GM18909 (cell line): Measurements from ENCODE around the gene LHPP.
"Not testable (repeated sequence)": the region's sequence is repeated elsewhere in the genome, so short reads cannot be mapped to it uniquely, and the experiment has no call there.

ENCODE experiments used
- ATAC-seq: cut with Tn5 transposase; IDR thresholded peaks from one replicate; pipeline ENCODE4 v1.9.1; 2021; ENCODE audit warnings: mild to moderate bottlenecking; ENCODE audit not compliant: unreplicated experiment, poor library complexity

LHPP gene

DNA sequence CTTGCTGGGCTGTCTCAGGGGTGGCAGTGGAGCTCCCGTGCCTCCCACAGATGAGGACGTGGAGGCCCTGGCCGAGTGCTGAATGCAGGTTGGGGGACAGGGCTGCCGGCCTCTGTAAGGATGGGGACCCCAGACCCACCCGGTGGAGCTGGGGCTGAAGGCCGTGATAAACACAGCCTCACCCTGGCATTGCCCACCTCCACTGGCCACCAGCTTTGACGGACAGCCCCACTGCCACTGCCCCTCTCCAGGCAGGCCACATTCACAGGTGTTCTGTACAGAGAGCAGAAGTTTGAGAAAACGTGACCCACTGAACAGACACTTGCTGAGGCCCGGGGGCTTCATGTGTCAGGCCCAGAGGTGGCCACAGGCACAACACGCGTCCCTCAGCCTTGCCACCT is 126.2 kb downstream of the LHPP start:
- ATAC-seq: no peak

DNA sequence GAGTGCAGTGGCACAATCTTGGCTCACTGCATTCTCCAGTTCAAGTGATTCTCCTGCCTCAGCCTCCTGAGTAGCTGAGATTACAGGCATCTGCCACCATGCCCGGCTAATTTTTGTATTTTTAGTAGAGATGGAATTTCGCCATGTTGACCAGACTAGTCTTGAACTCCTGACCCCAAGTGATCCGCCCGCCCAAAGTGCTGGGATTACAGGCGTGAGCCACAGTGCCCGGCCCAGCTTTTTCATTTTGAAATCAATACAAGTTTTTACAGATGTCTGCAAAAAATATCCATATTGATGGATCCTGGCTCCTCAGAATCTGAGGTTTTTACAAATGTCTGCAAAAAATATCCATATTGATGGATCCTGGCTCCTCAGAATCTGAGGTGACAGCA is 126.7 kb downstream of the LHPP start:
- ATAC-seq: not testable (repeated sequence)

DNA sequence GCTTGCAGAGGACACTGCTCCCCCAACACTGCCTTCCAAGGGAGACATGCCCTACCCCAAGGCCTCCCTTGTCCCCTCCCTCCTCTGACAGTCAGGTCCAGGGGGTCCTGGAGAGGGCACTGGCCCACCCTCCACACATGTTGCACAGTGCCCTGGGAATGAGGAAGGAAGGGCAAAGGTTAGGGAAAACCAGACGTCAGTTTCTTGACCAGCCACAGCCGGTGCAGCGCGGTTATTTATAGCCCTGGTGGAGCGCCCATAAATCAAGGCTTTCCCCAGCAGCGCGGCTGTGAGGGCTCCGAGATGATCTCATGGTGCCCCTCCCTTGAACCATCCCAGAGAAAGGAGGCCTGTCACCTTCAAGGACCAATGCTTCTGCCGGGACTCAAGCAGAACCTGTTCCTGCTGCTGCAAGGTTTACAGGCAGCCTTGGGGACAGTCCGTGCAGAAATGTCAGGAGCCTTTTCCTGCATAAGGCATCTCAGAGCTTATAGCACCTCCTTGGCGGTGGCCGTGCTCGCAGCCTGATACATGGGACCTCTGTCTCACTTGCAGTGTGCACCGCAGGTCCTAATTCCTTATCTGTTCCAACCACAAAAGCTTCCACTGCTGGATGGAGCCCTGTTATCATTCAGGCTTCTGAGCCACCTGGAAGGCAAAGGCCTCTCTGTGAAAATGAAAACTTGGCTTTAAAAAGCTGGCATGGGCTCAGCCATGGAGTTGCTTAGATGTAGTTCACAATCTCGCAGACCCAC is 127.3 kb downstream of the LHPP start:
- no peak for ATAC-seq

DNA sequence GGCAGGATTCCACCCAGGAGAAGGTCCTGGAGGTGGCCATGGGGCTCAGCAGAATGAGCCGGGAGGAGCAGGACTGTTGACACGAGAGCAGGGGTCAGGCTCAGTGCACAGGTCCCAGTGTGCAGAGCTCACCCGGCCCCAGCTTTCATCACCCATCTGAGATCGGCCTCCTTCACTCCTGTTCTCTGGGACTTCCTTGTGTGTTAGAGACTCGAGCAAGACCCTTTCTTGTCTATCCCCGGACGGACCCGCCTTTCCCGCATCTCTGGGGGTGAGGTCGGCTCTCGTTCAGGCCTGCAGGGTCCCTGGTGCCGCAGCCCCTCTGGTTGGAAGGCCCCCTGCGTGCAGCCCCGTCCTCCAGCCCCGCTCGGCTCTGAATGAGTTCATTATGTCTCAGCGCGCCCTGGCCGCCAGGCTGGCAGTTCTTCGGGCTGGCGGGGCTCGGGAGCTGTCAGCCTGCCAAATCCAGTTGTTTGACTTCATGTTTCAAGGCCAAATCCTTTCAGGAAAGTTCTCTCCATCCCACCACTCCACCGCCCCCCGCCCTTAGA is 127.9 kb downstream of the LHPP start:
- ATAC-seq: no peak

DNA sequence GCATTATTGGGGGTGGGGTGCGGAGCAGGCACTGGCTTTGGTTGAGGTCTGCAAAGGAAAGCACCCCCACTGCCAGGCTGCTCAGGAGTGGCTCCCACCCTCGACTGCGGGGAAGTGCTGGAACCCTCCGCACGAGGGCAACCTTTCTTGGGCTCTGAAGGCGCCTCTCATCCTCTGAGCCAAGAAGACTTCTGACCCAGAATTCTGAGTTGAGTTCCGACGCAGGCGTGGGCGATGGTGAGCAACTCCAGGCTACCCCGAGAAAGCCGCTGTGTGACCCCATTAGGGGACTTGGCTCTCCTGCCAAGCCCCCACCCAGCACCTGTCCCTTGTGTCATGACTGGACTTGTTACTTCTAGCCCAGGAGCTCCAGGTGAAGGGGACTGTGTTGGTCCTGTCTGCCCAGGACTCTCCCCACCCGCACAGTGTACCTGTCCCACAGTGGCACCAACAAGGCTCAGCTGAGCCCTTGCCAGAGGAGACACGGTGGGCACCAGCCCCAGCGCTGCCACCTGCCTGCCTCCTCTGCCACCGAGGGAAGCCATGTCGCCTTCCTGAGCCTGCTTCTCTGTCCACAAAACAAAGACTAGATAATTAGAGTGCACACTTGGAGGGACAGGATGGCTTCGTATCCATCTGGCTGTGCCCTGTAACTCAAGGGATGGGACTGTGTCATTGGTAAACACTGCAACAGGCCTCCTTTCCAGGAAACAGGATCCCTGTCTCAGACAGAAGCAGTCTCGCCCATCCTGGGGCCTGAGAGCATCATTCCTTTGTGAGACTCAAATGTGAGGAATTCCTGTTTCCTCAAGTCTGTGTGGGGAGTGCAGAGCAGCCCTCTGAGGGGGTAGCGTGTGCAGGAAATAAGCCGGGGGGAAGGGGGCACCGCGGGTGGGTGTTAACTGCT is 128.8 kb downstream of the LHPP start:
- ATAC-seq: no peak

DNA sequence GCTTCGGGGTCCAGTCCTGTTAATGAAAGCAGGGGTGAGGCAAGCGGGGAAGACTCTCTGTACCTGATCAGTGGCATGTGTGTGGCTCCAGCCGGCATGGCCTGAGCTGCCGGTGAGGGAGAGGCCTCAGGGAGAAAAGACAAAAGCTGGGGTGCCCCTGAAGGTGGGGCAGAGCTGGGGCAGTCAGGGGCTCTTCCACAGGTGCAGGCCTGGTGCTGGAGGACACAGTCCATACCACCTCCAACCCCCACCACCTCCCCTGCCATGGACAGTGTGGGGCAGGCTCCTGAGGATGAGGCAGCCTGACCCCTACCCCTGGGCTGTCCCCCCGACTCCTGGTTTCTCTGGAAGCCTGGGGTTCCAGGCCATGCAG is 129.5 kb downstream of the LHPP start:
- no peak for ATAC-seq

DNA sequence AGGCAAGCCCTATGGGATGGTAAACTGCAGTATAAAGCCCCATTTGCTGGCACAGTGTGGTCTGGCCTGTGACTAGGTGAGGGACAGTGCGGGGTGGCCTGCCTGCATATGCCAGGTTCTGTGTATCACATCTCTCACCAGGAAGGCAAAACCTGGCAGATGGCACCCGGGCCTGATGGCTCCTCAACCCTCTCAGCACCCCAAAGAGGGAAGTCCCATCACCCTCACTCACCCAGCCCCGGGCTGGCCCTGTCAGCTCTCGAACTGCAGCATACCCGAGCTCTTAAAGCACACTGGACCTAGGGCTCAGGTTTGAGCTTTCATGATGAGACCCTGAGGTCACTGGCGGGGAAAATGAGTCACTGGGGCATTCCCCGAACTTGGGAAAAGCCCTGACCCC is 130.5 kb downstream of the LHPP start:
- no peak for ATAC-seq

DNA sequence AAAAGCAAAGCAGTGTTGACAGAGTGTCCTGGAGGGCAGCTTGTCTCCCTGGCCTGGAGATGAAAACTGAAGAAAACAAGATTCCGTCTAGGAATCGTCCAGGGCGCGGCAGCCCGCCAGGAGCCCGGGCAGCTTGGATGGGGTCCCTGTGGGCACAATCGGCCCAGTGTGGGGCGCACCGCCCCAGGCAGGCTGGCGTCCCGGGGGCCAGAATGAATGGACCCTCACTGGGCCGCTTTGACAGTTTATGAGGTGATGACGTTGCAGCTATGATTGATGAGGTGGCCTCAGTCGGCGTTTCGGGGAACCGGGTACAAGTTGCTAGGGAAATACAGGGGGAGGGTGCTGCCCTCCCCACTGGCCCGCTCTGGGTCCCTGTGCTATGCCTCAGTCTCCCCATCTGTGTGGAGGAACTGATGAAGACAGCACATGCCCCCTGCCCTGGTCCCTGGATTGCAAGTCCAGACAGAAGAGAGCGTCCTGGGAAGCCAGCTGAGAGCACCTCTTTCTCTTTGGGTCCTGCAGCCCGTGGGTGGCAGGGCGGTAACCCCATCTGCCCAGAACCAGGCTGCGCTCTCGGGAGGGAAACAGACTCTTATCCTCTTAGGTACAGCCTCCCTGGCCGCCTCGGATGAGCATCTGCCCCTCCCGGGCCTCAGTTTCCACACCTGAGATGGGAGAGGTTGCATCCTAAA is 131.3 kb downstream of the LHPP start:
- ATAC-seq: no peak

DNA sequence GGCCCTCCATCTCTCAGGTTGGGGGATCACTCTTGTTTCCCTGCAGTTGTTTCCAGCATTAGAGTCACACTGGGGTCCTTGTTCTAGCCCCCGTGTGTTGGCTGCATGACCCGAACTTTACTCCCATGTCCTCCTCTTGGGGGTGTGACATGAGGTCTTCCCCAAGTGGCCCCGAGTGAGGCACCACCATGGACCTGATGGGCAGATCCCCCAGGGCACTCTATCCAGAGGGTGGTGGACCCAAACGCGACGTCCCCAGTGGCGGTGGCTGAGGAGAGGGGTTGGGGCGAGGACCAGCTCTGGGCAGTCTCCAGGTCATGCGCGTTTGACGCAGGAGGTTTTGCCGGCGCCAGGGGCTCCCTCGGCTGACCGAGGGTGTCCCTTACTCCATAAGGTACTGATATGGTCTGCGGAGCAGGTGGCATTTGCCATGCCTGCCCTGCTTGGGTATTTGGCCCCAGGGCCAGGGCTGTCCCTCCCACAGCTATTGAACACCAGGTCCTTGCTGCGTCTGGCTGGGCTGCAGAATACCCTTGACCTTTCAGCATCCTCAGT is 131.9 kb downstream of the LHPP start:
- no peak for ATAC-seq

DNA sequence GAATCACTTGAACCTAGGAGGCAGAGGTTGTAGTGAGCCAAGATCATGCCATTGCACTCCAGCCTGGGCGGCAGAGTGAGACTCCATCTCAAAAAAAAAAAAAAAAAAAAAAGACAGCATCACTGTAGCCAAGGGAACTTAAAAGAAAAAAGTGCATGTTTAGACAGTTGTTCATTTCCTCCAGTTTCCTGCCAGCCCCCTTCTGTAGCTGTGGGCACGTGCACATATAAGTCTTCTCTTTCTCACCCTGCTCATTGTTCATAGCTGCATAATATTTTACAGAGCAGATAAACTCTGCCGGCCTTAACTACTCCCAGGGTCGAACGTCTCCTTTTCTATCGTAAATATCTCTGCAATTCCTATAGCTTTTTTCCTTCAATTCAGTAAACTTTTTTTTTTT is 132.6 kb downstream of the LHPP start:
- no peak for ATAC-seq

DNA sequence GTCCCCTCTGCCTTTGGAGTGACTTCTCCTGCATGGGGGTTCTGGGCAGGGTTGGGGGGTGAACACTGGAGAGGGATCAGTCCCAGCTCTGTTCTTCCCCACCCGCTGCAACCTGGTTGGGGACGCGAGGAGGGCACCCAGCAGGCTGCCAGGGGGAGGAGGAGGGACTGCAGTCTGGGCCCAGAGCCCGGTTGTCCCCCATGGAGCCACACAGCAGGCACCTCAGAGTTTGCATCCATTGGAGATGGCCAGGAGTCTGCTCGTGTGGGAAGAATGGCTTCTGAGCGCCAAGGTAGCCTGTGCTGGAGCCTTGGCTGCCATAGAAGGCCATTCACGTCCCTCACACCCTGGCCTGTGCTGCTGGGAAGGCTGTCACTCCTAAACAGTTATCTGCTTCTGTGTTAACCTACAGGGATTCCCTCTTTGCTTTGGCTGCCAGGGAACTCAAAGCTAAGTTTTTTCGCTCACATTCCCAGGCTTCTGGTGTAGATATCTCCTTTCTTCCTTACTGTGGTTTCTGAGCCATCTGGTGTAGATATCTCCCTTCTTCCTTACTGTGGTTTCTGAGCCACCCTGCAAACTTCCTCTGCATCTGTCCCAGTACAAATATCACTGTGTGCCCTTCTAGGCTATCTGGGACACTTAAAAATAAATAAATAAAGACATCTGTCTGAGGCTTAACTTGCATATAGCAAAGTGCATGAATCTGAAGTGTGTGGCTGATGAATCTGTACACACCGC is 133.7 kb downstream of the LHPP start:
- ATAC-seq: no peak

DNA sequence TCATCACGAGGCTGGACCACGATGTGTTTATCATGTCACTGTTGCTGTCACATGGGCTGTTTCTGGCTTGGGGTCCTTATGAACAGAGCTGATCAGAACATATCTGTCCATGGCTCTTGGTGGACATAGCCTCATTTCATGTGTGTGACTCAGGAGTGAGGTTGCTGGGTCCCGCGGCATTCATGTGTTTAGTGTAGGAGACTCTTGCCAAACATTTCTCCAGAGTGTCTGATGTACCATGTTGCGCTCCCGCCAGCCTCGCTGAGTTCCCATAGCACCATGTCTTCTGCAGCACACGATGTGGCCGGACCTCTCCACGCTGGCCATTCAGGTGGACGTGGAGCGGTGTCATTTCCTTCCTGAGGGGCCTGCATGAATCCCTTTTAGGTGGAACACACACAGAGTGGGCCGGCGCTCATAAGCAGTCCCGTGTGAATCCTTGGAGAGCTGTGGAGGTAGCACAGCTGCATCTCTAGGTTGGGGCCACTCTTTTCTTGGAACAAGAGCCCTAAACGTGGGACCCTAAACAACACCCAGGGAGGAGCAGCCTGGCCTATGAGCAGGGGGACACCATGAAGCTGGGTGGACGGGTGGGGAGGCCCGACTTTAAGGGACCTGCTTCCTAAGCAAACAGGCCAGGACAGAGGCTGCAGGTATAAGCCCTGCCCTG is 134.6 kb downstream of the LHPP start:
- no peak for ATAC-seq

DNA sequence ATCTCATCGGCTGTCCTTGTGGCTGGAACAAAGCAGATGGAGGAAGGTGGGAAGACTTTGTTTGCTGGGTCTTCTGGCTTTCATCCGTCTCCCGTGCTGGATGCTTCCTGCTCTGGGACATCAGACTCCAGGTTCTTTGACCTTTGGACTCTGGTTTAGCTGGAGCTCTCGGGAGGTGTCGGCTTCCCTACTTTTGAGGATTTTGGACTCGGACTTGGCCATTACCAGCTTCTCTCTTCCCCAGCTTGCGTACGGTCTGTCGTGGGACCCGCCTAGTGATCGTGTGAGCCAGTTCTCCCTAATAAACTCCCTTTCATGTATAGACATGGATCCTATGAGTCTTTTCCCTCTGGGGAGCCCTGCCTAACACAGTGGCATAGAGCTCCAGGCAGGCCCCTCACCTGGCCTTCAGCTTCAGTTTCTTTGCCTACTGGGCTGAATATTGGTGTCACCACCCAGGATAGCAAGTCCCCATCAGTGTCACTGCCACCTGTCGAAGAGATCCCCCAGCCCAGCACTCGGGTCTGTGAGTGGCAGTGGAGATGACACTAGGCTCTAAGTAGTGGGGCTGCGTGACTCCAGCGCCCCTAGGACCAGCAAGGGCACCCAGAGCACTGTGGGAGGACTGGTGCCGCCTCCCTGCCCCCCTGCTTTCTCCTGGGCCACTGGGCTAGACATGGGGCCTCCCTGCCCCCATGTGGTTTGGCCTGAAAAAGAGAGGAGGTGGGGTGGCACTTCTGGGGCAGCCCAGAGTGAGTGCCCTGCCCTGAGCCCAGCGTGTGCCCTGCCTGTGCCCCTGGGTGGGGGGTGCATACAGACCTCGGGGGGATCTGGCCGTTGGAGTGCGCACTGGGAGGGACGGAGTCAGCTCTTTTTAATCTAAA is 135.6 kb downstream of the LHPP start:
- ATAC-seq: no peak

DNA sequence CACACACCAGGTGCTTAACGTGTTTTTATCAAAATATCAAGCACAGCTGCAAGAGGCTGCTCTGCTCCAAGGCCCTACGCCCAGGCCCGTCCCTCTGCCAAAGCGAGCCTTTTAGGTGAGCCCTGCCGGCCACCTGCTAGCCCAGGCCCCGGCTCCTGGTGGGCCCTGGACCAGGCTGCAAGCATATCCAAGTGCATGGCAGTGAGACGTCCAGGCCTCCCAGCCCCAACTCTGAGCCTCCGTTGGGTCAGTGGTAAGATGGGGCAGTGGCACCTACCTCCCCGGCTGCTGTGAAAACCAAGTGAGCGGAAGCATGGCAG is 136.2 kb downstream of the LHPP start:
- ATAC-seq: no peak

DNA sequence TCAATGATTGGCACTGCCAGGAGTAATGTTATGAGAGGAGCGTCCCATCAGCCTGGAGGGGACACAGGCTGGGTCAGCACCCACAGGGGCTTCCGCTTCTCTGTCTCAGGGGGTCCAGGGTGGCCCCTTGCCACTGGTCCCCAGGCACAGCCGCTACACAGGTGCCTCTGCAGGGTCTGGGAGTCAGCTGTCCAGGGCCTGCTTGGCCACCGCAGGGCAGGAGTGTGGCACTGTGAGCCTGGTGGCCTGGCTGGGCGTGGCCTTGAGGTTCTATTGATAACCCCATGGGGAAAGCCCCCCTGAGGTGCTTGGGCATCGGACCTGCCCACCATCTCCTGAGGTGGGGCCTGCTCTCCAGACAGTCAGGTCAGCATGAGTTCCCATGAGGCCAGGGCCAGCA is 136.6 kb downstream of the LHPP start:
- no peak for ATAC-seq

DNA sequence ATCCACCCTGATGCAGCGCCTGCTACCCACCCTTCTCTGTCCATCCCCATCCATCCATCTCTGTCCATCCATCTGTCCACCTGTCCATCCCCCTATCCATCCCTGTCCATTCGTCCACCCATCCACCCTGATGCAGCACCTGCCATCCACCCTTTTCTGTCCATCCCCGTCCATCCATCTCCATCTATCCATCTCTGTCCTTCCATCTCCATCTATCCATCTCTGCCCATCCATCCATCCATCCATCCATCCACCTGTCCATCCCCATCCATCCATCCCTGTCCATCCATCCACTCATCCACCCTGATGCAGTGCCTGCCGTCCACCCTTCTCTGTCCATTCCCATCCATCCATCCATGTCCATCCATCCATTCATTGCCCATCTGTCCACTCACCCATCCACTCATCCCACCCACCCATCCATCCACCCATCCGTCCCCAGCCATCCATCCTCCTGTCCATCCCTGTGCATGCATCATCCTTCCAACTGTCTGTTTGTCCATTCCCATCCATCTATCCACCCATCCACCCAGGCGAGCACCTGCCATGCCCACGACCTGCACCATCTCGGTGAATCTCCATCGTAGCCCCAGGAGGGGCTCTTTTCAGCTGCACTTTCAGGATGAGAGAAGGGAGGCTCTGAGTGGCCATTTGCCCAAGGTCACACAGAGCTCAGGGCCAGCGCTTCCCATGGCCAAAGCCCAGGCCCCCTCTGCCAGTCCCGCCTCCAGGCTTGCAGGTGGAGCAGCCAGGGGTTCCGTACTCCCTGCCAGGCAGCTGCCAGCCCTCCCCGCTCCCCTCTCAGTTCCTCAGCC is 137.4 kb downstream of the LHPP start:
- ATAC-seq: no peak

DNA sequence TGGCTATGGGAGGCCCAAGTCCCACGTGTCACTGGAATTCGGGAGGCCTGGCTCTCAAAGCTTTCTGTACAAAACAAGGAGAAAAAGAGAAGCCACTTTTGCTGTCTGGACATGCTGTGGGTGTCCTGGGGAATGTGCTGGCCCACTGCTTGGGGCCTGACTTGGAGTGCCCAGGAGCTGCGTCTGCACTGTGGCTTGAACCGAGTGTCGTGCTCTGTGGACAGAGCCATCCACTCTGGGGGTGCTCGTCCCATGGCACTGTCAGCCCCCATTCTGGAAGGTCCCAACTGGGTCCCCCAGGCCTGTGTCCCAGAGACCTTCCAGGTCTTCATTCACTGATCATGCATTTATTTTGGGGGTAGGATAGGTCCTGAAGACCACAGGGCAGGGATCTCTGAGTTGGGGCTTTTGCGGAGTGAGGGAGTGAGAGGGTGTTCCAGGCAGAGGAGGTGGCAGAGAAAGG is 138.0 kb downstream of the LHPP start:
- no peak for ATAC-seq
